ENCODE measurements around the gene ADAMTS3. TPM values are rescaled to one million over a fixed set of nuclear protein-coding genes. Genes with fewer than 3 reads are reported as not detected.

ADAMTS3 gene
- total RNA-seq, 1 donor from 2014 or later: 10.3 TPM

GRCh38 chr4:72449705-72450104 is 119.3 kb downstream of the ADAMTS3 start:
- Mint-ChIP-seq H3K27me3 (no peaks in the 10 kb centered on the region), H3K27ac (no peak overlapping the region), H3K4me1 (ENCODE audit: unreplicated experiment) (no peaks in the 10 kb centered on the region), H3K9me3 (no peaks in the 10 kb centered on the region), H3K4me3 (no peak overlapping the region), H3K36me3 (no peaks in the 10 kb centered on the region)
- TF ChIP-seq CTCF (conservative IDR thresholded peaks at IDR 0.05): no peak
- DNase-seq (ENCODE audit: extremely low spot score, unreplicated experiment): no peak

- H3K4me1 Mint-ChIP-seq (ENCODE audit: unreplicated experiment): no peaks in the 10 kb centered on the region
- TF ChIP-seq CTCF (conservative IDR thresholded peaks at IDR 0.05): no peak
- no peak for DNase-seq (ENCODE audit: extremely low spot score, unreplicated experiment)
- H3K4me3 Mint-ChIP-seq: no peak overlapping the region
- no peak overlapping the region for H3K27ac Mint-ChIP-seq
- H3K36me3 Mint-ChIP-seq: no peaks in the 10 kb centered on the region
- H3K27me3 Mint-ChIP-seq: no peaks in the 10 kb centered on the region
- H3K9me3 Mint-ChIP-seq: no peaks in the 10 kb centered on the region
Observed at GRCh38 chr4:72448231-72448630, 120.8 kb downstream of the ADAMTS3 start.

- no peak for DNase-seq (ENCODE audit: extremely low spot score, unreplicated experiment)
- no peaks in the 10 kb centered on the region for H3K36me3 Mint-ChIP-seq
- TF ChIP-seq CTCF (conservative IDR thresholded peaks at IDR 0.05): no peak
- no peak overlapping the region for H3K27ac Mint-ChIP-seq
- H3K27me3 Mint-ChIP-seq: no peaks in the 10 kb centered on the region
- H3K4me1 Mint-ChIP-seq (ENCODE audit: unreplicated experiment): no peaks in the 10 kb centered on the region
- no peaks in the 10 kb centered on the region for H3K9me3 Mint-ChIP-seq
- no peak overlapping the region for H3K4me3 Mint-ChIP-seq
Observed at GRCh38 chr4:72446353-72447055, 122.5 kb downstream of the ADAMTS3 start.

- Mint-ChIP-seq H3K4me3 (no peak overlapping the region), H3K9me3 (no peaks in the 10 kb centered on the region), H3K4me1 (ENCODE audit: unreplicated experiment) (no peaks in the 10 kb centered on the region), H3K27me3 (no peaks in the 10 kb centered on the region), H3K36me3 (no peaks in the 10 kb centered on the region), H3K27ac (no peak overlapping the region)
- no peak for TF ChIP-seq CTCF (conservative IDR thresholded peaks at IDR 0.05)
- DNase-seq (ENCODE audit: extremely low spot score, unreplicated experiment): no peak
Observed at GRCh38 chr4:72444092-72444491, 124.9 kb downstream of the ADAMTS3 start.

- Mint-ChIP-seq H3K27ac (no peak overlapping the region), H3K27me3 (no peaks in the 10 kb centered on the region), H3K9me3 (no peaks in the 10 kb centered on the region), H3K4me1 (ENCODE audit: unreplicated experiment) (no peaks in the 10 kb centered on the region), H3K36me3 (no peaks in the 10 kb centered on the region), H3K4me3 (no peak overlapping the region)
- TF ChIP-seq CTCF (conservative IDR thresholded peaks at IDR 0.05): no peak
- DNase-seq (ENCODE audit: extremely low spot score, unreplicated experiment): no peak
Observed at GRCh38 chr4:72442715-72443114, 126.3 kb downstream of the ADAMTS3 start.

All from type B pancreatic cell (in vitro differentiated cells).